Coronary artery (tissue), 2 donors: ENCODE results near the gene RPL27A.

Experiments
- DNase-seq: peaks from one replicate; pipeline ENCODE4 v3.0.0-alpha.2; 2017; ENCODE audit warnings: low spot score
- H3K27ac ChIP-seq, 2 donors: fragments of 200-600 bp; sonication (generic); one replicate each; pipeline ENCODE4 v1.5.1; 2016 to 2019
- H3K4me3 ChIP-seq: fragments of 200-600 bp; sonication (generic); 2 replicates; pipeline ENCODE4 v1.5.1; 2016; ENCODE audit warnings: mild to moderate bottlenecking, moderate library complexity
- TF ChIP-seq, protein P1 (sequence below): fragments of 200-600 bp; sonication (generic); IDR thresholded peaks from one replicate; pipeline ENCODE4 v1.5.1; 2019; ENCODE audit warnings: antibody characterized with exemption

Gene RPL27A

DNA sequence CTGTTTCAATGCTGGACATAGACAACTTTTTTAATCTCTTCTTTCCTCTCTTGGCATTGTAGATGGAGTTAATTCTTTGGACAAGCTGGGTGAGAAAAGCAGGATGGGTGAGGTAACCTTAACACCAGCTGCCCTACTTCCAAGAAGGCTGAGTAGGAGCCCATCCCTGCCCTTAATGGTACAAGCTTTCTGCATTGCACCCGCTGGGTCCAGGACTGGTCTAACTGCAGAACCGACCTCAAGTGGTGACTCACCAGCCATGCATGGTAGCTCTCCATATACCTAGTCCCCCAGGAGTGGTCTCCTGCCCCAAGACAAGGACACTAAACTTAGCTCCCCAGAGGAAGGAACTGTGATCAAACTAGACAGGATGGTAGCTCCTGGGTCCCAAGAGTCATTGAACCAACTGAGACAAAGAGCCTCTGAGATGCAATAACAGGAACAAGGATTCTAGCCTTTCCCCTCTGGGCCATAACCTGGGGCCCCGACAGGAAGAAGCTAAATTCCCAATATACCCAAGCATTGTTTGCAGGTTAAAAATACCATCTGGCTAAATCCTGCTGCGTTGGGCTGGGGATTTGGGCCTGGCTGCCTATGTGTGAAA is 32.1 kb downstream of the RPL27A start:
- TF ChIP-seq, protein P1, sequence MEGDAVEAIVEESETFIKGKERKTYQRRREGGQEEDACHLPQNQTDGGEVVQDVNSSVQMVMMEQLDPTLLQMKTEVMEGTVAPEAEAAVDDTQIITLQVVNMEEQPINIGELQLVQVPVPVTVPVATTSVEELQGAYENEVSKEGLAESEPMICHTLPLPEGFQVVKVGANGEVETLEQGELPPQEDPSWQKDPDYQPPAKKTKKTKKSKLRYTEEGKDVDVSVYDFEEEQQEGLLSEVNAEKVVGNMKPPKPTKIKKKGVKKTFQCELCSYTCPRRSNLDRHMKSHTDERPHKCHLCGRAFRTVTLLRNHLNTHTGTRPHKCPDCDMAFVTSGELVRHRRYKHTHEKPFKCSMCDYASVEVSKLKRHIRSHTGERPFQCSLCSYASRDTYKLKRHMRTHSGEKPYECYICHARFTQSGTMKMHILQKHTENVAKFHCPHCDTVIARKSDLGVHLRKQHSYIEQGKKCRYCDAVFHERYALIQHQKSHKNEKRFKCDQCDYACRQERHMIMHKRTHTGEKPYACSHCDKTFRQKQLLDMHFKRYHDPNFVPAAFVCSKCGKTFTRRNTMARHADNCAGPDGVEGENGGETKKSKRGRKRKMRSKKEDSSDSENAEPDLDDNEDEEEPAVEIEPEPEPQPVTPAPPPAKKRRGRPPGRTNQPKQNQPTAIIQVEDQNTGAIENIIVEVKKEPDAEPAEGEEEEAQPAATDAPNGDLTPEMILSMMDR = no peak
- H3K27ac ChIP-seq = no peak overlapping the region
- H3K4me3 ChIP-seq = no peak overlapping the region
- DNase-seq = no peak

DNA sequence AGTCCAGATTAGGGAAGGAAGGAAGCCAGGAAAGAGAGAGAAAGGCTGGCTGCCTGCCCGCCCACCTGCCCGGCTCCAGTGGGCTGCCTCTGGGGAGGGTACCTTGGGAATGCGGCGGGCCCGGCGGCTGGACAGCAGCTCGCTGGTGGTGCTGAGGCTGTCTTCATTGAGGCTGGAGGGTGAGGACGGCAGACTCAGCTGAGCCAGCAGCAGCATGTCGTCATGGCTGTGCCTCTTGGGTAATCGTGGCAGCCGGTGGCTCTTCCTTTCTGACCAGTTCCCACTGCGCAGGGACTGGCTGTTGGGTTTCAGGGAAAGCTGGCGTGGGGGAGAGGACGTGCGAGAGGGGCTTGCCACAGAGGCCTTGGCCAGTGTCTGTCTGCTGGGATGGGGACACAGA is 32.9 kb downstream of the RPL27A start:
- TF ChIP-seq, protein P1 = no peak
- no peak overlapping the region for H3K4me3 ChIP-seq
- DNase-seq = no peak
- H3K27ac ChIP-seq = peak overlapping the region; percentile 19 to 33

GRCh38 chr11:8717544-8717875 is 34.9 kb downstream of the RPL27A start:
- TF ChIP-seq, protein P1 = no peak
- Histone ChIP-seq H3K4me3 (no peak overlapping the region), H3K27ac (peak overlapping the region; percentile 80 to 93)
- DNase-seq = no peak

- peak; percentile 85 for DNase-seq
- Histone ChIP-seq H3K27ac (peak overlapping the region; percentile 80 to 93), H3K4me3 (peak overlapping the region; percentile 47)
- TF ChIP-seq, protein P1 = no peak
These were observed 35.5 kb downstream of the RPL27A start for GRCh38 chr11:8717876-8718753.

DNA sequence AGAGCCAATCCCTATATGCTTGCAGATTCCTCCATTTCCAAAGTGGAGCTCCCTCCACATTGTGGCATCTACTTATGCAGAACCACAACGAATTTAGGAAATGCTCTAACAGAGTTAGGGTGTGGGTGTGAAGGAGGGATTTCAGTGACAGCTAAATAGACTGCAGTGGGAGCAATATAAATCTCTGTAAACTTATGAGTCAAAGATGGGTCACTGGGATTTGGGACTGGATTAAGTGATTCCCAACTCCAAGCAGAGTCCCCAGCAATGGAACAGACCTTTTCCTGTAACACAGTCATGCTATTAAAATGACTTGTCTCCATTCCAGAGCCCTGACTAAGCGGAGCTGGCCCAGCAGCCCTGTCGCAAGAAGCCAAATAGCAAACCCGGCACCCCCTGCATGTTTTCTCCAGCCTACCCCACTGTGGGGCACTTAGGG is 36.6 kb downstream of the RPL27A start:
- TF ChIP-seq, protein P1 = no peak
- H3K27ac ChIP-seq = peak overlapping the region; percentile 80 to 93
- peak overlapping the region; percentile 47 for H3K4me3 ChIP-seq
- peak; percentile 89 for DNase-seq

DNA sequence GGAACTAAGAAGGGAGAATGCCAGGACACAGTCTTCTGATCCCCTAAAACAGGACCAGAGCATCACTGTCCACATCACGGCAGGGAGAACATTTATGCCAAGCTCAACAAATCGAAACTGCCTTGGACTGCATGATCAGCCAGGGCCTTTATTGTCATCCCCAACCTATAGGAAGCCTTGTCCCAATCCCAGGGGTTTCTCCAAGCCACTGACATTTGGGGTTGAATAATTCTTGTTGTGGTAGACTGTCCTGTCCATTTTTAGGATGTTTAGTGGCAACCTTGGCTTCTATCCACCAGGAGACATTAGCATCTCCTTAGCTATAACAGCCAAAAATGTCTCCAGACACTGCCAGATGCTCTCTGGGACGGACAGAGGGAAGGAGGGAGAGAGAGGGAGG is 37.1 kb downstream of the RPL27A start:
- peak overlapping the region; percentile 80 to 93 for H3K27ac ChIP-seq
- no peak for DNase-seq
- TF ChIP-seq, protein P1 = no peak
- H3K4me3 ChIP-seq = peak overlapping the region; percentile 47

DNA sequence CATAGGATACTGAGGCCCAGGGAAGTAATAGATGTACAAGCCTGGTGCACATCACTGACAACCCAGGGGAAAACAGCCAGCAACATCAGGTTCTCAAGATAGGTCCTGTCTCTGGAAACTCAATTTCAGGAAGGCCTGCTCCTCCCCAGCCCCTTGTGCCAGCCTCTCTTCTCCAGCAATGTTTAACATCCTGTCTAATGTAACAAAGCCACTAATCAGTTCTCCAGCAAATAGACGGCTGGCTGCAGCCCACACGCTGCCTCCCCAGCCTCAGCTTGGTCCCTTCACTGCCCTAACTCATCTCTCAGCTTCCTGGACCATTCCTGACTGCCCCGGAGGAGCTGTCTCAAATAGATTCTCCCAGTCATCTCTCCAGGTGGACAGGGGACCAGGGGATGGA is 37.8 kb downstream of the RPL27A start:
- no peak for DNase-seq
- H3K27ac ChIP-seq = peak overlapping the region; percentile 80 to 93
- TF ChIP-seq, protein P1 = no peak
- no peak overlapping the region for H3K4me3 ChIP-seq
